Liver (tissue), 9 donors: Measurements from ENCODE around the gene ATP2B2. TPM values are rescaled to one million over a fixed set of nuclear protein-coding genes. Genes with fewer than 3 reads are reported as not detected.

Source experiments
- DNase-seq: peaks from one replicate; pipeline ENCODE4 v3.0.0-alpha.2; 2017; ENCODE audit warnings: low spot score
- H3K27ac ChIP-seq, 2 donors: one replicate each; pipeline ENCODE4 v1.7.0; 2013; ENCODE audit warnings: inconsistent platforms in 2 of 2, low read length in 2 of 2, control low read depth in 1 of 2, low read depth in 1 of 2, mild to moderate bottlenecking in 1 of 2
- H3K27me3 ChIP-seq, 4 donors: one replicate each; pipeline versions ENCODE4 v1.6.1 to v1.7.0; 2013; ENCODE audit warnings: low read length in 3 of 4, inconsistent platforms in 1 of 4, mild to moderate bottlenecking in 1 of 4, moderate library complexity in 1 of 4; ENCODE audit not compliant: control insufficient read depth in 4 of 4, insufficient read depth in 4 of 4
- H3K36me3 ChIP-seq, 4 donors: one replicate each; pipeline versions ENCODE4 v1.6.1 to v1.7.0; 2013; ENCODE audit warnings: low read length in 3 of 4, mild to moderate bottlenecking in 3 of 4, low read depth in 1 of 4, moderate library complexity in 1 of 4; ENCODE audit not compliant: control insufficient read depth in 4 of 4, insufficient read depth in 3 of 4
- H3K4me1 ChIP-seq, 4 donors: one replicate each; pipeline versions ENCODE4 v1.6.1 to v1.7.0; 2013; ENCODE audit warnings: low read length in 3 of 4, mild to moderate bottlenecking in 3 of 4, moderate library complexity in 1 of 4; ENCODE audit not compliant: control insufficient read depth in 4 of 4, insufficient read depth in 4 of 4
- H3K4me3 ChIP-seq, 3 donors: one replicate each; pipeline versions ENCODE4 v1.6.1 to v1.7.0; 2013; ENCODE audit warnings: low read length in 3 of 3, control low read depth in 1 of 3, low read depth in 1 of 3, mild to moderate bottlenecking in 1 of 3
- H3K9ac ChIP-seq, 2 donors: one replicate each; pipeline ENCODE4 v1.7.0; 2013; ENCODE audit warnings: low read length in 2 of 2, mild to moderate bottlenecking in 2 of 2, moderate library complexity in 2 of 2, control low read depth in 1 of 2, low read depth in 1 of 2
- H3K9me3 ChIP-seq, 4 donors: one replicate each; pipeline versions ENCODE4 v1.6.1 to v1.7.0; 2013; ENCODE audit warnings: low read length in 3 of 4; ENCODE audit not compliant: control insufficient read depth in 4 of 4
- FOXA1 ChIP-seq: IDR thresholded peaks from 2 replicates; pipeline ENCODE4 v1.6.1; 2016; ENCODE audit warnings: antibody characterized with exemption
- FOXA2 ChIP-seq: IDR thresholded peaks from 2 replicates; pipeline ENCODE4 v1.6.1; 2016; ENCODE audit warnings: antibody characterized with exemption
- GABPA ChIP-seq, 2 donors: IDR thresholded peaks in 1 of 2; conservative IDR thresholded peaks in 1 of 2; 2 replicates each; pipeline ENCODE4 v1.6.1; 2016; ENCODE audit warnings: antibody characterized with exemption in 2 of 2, mild to moderate bottlenecking in 1 of 2, moderate library complexity in 1 of 2
- HNF4A ChIP-seq, 2 donors: conservative IDR thresholded peaks; 2 replicates each; pipeline ENCODE4 v1.6.1; 2016; ENCODE audit warnings: antibody characterized with exemption in 2 of 2, mild to moderate bottlenecking in 2 of 2
- HNF4G ChIP-seq: IDR thresholded peaks from 2 replicates; pipeline ENCODE4 v1.6.1; 2016; ENCODE audit warnings: antibody characterized with exemption
- MAX ChIP-seq: IDR thresholded peaks from 2 replicates; pipeline ENCODE4 v1.6.1; 2016; ENCODE audit warnings: antibody characterized with exemption
- NR2F2 ChIP-seq: IDR thresholded peaks from 2 replicates; pipeline ENCODE4 v1.6.1; 2016; ENCODE audit warnings: antibody characterized with exemption
- RAD21 ChIP-seq, 2 donors: IDR thresholded peaks; 2 replicates each; pipeline ENCODE4 v1.6.1; 2016; ENCODE audit warnings: antibody characterized with exemption in 2 of 2, mild to moderate bottlenecking in 2 of 2
- RXRA ChIP-seq, 2 donors: IDR thresholded peaks; 2 replicates each; pipeline ENCODE4 v1.6.1; 2017 to 2018; ENCODE audit warnings: antibody characterized with exemption in 2 of 2, mild to moderate bottlenecking in 1 of 2
- SP1 ChIP-seq: IDR thresholded peaks from 2 replicates; pipeline ENCODE4 v1.6.1; 2018; ENCODE audit warnings: antibody characterized with exemption, mild to moderate bottlenecking
- TAF1 ChIP-seq: conservative IDR thresholded peaks from 2 replicates; pipeline ENCODE4 v1.6.1; 2016; ENCODE audit warnings: antibody characterized with exemption, mild to moderate bottlenecking
- YY1 ChIP-seq: IDR thresholded peaks from 2 replicates; pipeline ENCODE4 v1.6.1; 2016; ENCODE audit warnings: antibody characterized with exemption, mild to moderate bottlenecking
- WGBS: extraction: QIAGEN DNeasy Blood & Tissue Kit; methylation state at CpG from one replicate; pipeline ENCODE4 v1.1.7; 2013; 5-methylcytosine and 5-hydroxymethylcytosine counted together
- polyA plus RNA-seq, 2 donors: library from polyadenylated mRNA; stranded (reverse) in 1 of 2; unstranded in 1 of 2; fragments of 200-250 nt in 1 of 2; fragments of >200 nt in 1 of 2; fragmentation: Nextera tagmentation in 1 of 2; extraction: Ambion mirVana in 1 of 2; gene quantifications; one replicate each; pipeline versions ENCODE4 v1.2.1 to v1.2.3, GENCODE V29; 2013 to 2015
- total RNA-seq, 2 donors: library from RNA; depleted of rRNA; stranded (reverse); fragments of >200 nt; gene quantifications; one replicate each; pipeline ENCODE4 v1.2.3, GENCODE V29; 2014
- TF ChIP-seq, protein P1 (sequence below): IDR thresholded peaks from 2 replicates; pipeline ENCODE4 v1.6.1; 2016; ENCODE audit warnings: antibody characterized with exemption
- TF ChIP-seq, protein P2 (sequence below): IDR thresholded peaks from 2 replicates; pipeline ENCODE4 v1.6.1; 2016; ENCODE audit warnings: antibody characterized with exemption, mild to moderate bottlenecking
- donor health status: healthy.
- donor health status: healthy.
- donor health status: healthy.
- donor health status: healthy.
- donor health status: healthy.

ATP2B2 gene
- total and polyA plus RNA-seq, 4 donors: 10.4 to 27.8 (median 20.7) TPM

- no peak for TF ChIP-seq SP1
- Histone ChIP-seq H3K27me3 (no peaks in the 10 kb centered on the region), H3K27ac (no peak overlapping the region), H3K9ac (no peak overlapping the region), H3K36me3 (no peaks in the 10 kb centered on the region), H3K9me3 (no peaks in the 10 kb centered on the region), H3K4me1 (peaks cover 0 to 16% (median 4%) of the 10 kb centered on the region in 4 donors), H3K4me3 (no peak overlapping the region)
- DNase-seq: peak; percentile 27
- 89% methylated on average over 13 of the region's 13 CpGs for WGBS
Measured at GRCh38 chr3:10518506-10519150, 13.2 kb upstream of the ATP2B2 start.

DNA sequence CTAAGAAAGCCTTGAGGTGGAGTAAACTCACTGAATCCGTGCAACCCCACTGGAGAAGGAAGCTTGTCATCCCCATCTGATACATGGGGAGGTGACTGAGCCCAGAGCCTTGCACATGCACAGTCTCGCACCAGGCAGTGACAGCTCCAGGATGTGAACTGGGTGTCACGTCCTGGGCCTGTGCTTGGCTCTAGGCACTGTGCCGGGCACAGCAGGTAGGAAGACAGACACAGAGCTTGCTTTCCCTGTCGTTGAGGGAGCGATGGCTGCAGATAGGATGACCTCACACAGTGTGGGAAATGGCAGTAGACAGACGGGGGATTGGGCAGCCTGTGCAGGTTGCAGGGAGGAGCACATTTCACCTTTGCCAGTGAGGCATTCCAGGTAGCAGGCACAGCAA, 12.2 kb upstream of the ATP2B2 start:
- TF ChIP-seq MAX: no peak
- no peak for TF ChIP-seq YY1
- TF ChIP-seq HNF4G: no peak
- TF ChIP-seq HNF4A (conservative IDR thresholded peaks at IDR 0.05): no peak
- TF ChIP-seq, protein P1, sequence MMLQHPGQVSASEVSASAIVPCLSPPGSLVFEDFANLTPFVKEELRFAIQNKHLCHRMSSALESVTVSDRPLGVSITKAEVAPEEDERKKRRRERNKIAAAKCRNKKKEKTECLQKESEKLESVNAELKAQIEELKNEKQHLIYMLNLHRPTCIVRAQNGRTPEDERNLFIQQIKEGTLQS: no peak
- peaks cover 0 to 16% (median 4%) of the 10 kb centered on the region in 4 donors for H3K4me1 ChIP-seq
- no peak overlapping the region for H3K4me3 ChIP-seq
- DNase-seq: peak; percentile 27
- no peaks in the 10 kb centered on the region for H3K9me3 ChIP-seq
- no peak overlapping the region for H3K9ac ChIP-seq
- 83% methylated on average over 7 of the region's 7 CpGs for WGBS
- no peak overlapping the region for H3K27ac ChIP-seq
- H3K27me3 ChIP-seq: no peaks in the 10 kb centered on the region
- no peaks in the 10 kb centered on the region for H3K36me3 ChIP-seq

GRCh38 chr3:10516544-10517452, 11.4 kb upstream of the ATP2B2 start:
- no peaks in the 10 kb centered on the region for H3K27me3 ChIP-seq

GRCh38 chr3:10515884-10516495, 10.6 kb upstream of the ATP2B2 start:
- H3K36me3 ChIP-seq: no peaks in the 10 kb centered on the region
- 39% methylated on average over 7 of the region's 7 CpGs for WGBS
- no peaks in the 10 kb centered on the region for H3K27me3 ChIP-seq
- H3K4me3 ChIP-seq: no peak overlapping the region
- no peak overlapping the region for H3K9ac ChIP-seq
- DNase-seq: no peak
- H3K4me1 ChIP-seq: peaks cover 0 to 16% (median 3%) of the 10 kb centered on the region in 4 donors
- peak overlapping the region; percentile 52 to 83 for H3K27ac ChIP-seq
- no peaks in the 10 kb centered on the region for H3K9me3 ChIP-seq
- no peak for TF ChIP-seq NR2F2
- TF ChIP-seq GABPA (IDR thresholded peaks at IDR 0.05 in 1 of 2, conservative IDR thresholded peaks at IDR 0.05 in 1 of 2): peak in 1 of 2 donors; percentile 30
- TF ChIP-seq RXRA (IDR thresholded peaks at IDR 0.05): peak; percentile 95 to 98
- TF ChIP-seq FOXA1: no peak
- no peak for TF ChIP-seq FOXA2
- TF ChIP-seq, protein P1: peak; percentile 5
- no peak for TF ChIP-seq TAF1
- TF ChIP-seq, protein P2, sequence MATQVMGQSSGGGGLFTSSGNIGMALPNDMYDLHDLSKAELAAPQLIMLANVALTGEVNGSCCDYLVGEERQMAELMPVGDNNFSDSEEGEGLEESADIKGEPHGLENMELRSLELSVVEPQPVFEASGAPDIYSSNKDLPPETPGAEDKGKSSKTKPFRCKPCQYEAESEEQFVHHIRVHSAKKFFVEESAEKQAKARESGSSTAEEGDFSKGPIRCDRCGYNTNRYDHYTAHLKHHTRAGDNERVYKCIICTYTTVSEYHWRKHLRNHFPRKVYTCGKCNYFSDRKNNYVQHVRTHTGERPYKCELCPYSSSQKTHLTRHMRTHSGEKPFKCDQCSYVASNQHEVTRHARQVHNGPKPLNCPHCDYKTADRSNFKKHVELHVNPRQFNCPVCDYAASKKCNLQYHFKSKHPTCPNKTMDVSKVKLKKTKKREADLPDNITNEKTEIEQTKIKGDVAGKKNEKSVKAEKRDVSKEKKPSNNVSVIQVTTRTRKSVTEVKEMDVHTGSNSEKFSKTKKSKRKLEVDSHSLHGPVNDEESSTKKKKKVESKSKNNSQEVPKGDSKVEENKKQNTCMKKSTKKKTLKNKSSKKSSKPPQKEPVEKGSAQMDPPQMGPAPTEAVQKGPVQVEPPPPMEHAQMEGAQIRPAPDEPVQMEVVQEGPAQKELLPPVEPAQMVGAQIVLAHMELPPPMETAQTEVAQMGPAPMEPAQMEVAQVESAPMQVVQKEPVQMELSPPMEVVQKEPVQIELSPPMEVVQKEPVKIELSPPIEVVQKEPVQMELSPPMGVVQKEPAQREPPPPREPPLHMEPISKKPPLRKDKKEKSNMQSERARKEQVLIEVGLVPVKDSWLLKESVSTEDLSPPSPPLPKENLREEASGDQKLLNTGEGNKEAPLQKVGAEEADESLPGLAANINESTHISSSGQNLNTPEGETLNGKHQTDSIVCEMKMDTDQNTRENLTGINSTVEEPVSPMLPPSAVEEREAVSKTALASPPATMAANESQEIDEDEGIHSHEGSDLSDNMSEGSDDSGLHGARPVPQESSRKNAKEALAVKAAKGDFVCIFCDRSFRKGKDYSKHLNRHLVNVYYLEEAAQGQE: peak; percentile 52
- TF ChIP-seq HNF4A (conservative IDR thresholded peaks at IDR 0.05): peak; percentile 52 to 83

More at GRCh38 chr3:10516544-10517452, 11.4 kb upstream of the ATP2B2 start:
- 60% methylated on average over 14 of the region's 14 CpGs for WGBS
- Histone ChIP-seq H3K4me1 (peaks cover 0 to 16% (median 4%) of the 10 kb centered on the region in 4 donors), H3K9ac (no peak overlapping the region), H3K36me3 (no peaks in the 10 kb centered on the region), H3K27ac (peak overlapping the region; percentile 52 to 83), H3K4me3 (no peak overlapping the region), H3K9me3 (no peaks in the 10 kb centered on the region)
- DNase-seq: peak; percentile 31
- TF ChIP-seq RAD21 (IDR thresholded peaks at IDR 0.05): no peak
- TF ChIP-seq, protein P1: no peak
